HepG2 (cell line): ENCODE measurements around the gene OSCP1. TPM values are rescaled to one million over a fixed set of nuclear protein-coding genes. Genes with fewer than 3 reads are reported as not detected.

ENCODE experiments used
- ATAC-seq: fragments of 200-7000 bp; cut with Tn5 transposase; 3 replicates; pipeline ENCODE4 v1.9.1; 2020; ENCODE audit warnings: mild to moderate bottlenecking, moderate library complexity
- BruUV-seq: library from RNA; stranded (reverse); fragments of 400-500 nt; replicated peaks from 2 replicates; lab custom pipeline; 2021; lab: Mats Ljungman, UMichigan
- CTCF ChIA-PET: fragments of 300-600 bp; formaldehyde crosslinking; extraction: SDS; loops from one replicate; lab custom pipeline; 2021; ENCODE audit warnings: low total read pairs, inconsistent platforms, low intra/inter-chr PET ratio; lab: Yijun Ruan, JAX
- POLR2A ChIA-PET: fragments of 350-600 bp; sonication (Branson Sonifier 250); formaldehyde crosslinking; loops from one replicate; lab custom pipeline; 2020; ENCODE audit warnings: antibody characterized with exemption, inconsistent platforms; lab: Yijun Ruan, JAX
- DNase-seq: peaks from one replicate; pipeline ENCODE4 v3.0.0-alpha.2; 2015; ENCODE audit warnings: low spot score
- FAIRE-seq: peaks from 3 replicates; lab custom pipeline; 2011; peaks lifted over from hg19 to GRCh38; lab: Jason Lieb, UNC
- H2AFZ ChIP-seq: one replicate; pipeline ENCODE4 v1.6.1; 2011; ENCODE audit warnings: low read length, inconsistent platforms
- H3K27ac ChIP-seq: fragments of 300-600 bp; 3 replicates; pipeline ENCODE4 v1.8.0; 2011; ENCODE audit warnings: mixed run types, mild to moderate bottlenecking, mixed read lengths, low read length, inconsistent platforms; ENCODE audit not compliant: insufficient read depth; ENCODE audit errors: extremely low read length
- H3K27me3 ChIP-seq, 2 experiments: fragments of 200-600 bp in 1 of 2; 2 replicates in 1 of 2; 3 replicates in 1 of 2; pipeline versions ENCODE4 v1.6.0 to v1.8.0; 2011; ENCODE audit warnings: low read length in 2 of 2, mild to moderate bottlenecking in 2 of 2, moderate library complexity in 2 of 2, inconsistent platforms in 1 of 2; ENCODE audit not compliant: insufficient read depth in 2 of 2, control insufficient read depth in 1 of 2
- H3K36me3 ChIP-seq, 2 experiments: fragments of 200-600 bp in 1 of 2; replicated peaks in 1 of 2; 2 replicates in 1 of 2; 3 replicates in 1 of 2; pipeline versions ENCODE4 v1.5.1 to v1.8.0; 2011; ENCODE audit warnings: low read length in 2 of 2, inconsistent platforms in 1 of 2; ENCODE audit not compliant: insufficient read depth in 2 of 2, control insufficient read depth in 1 of 2
- H3K4me1 ChIP-seq: 2 replicates; pipeline ENCODE4 v1.5.1; 2012; ENCODE audit warnings: low read length, inconsistent platforms; ENCODE audit not compliant: insufficient read depth
- H3K4me2 ChIP-seq: 2 replicates; pipeline ENCODE4 v1.6.0; 2011; ENCODE audit warnings: low read depth, low read length, inconsistent platforms
- H3K4me3 ChIP-seq, 3 experiments: fragments of 200-600 bp in 1 of 3; sonication (generic), shearing (Covaris generic) in 1 of 3; replicated peaks in 1 of 3; 2 replicates each; pipeline ENCODE4 v1.5.1; 2011 to 2016; ENCODE audit warnings: low read length in 3 of 3, inconsistent platforms in 2 of 3, low read depth in 2 of 3, mild to moderate bottlenecking in 2 of 3, control low read depth in 1 of 3, mixed read lengths in 1 of 3; ENCODE audit not compliant: insufficient read depth in 1 of 3
- H3K79me2 ChIP-seq: one replicate; pipeline ENCODE4 v1.6.1; 2011; ENCODE audit warnings: low read length, inconsistent platforms; ENCODE audit not compliant: insufficient read depth
- H3K9ac ChIP-seq: 2 replicates; pipeline ENCODE4 v1.6.0; 2011; ENCODE audit warnings: mild to moderate bottlenecking, low read depth, low read length, inconsistent platforms; ENCODE audit not compliant: insufficient read depth
- H3K9me3 ChIP-seq: 2 replicates; pipeline ENCODE4 v1.5.1; 2012; ENCODE audit warnings: mild to moderate bottlenecking, low read length
- H4K20me1 ChIP-seq: 2 replicates; pipeline ENCODE4 v1.6.0; 2011; ENCODE audit warnings: inconsistent platforms, mild to moderate bottlenecking, low read length, moderate library complexity; ENCODE audit not compliant: insufficient read depth
- CBX1 ChIP-seq: IDR thresholded peaks from one replicate; pipeline ENCODE4 v1.6.1; 2016; ENCODE audit warnings: antibody characterized with exemption, low read depth
- MATR3 ChIP-seq: sonication (generic); formaldehyde crosslinking; IDR thresholded peaks from 2 replicates; pipeline ENCODE4 v1.4.0; 2020; ENCODE audit warnings: missing genetic modification reagents
- NAIF1 ChIP-seq: sonication (generic); formaldehyde crosslinking; IDR thresholded peaks from 2 replicates; pipeline ENCODE4 v1.5.0; 2020; ENCODE audit warnings: mild to moderate bottlenecking, missing genetic modification reagents, borderline replicate concordance
- POLR2A ChIP-seq, 2 experiments: IDR thresholded peaks; 2 replicates each; pipeline ENCODE4 v1.6.1; 2011; ENCODE audit warnings: low read depth in 2 of 2, low read length in 2 of 2, mild to moderate bottlenecking in 1 of 2, moderate library complexity in 1 of 2; ENCODE audit not compliant: insufficient read depth in 1 of 2
- TAF15 ChIP-seq: fragments of 200-400 bp; formaldehyde crosslinking; IDR thresholded peaks from one replicate; pipeline ENCODE4 v1.6.1; 2018; ENCODE audit warnings: mild to moderate bottlenecking, low read depth, low read length; ENCODE audit not compliant: poor library complexity, severe bottlenecking
- TARDBP ChIP-seq: sonication (generic); formaldehyde crosslinking; IDR thresholded peaks from 2 replicates; pipeline ENCODE4 v1.8.0; 2022; ENCODE audit warnings: mild to moderate bottlenecking, missing genetic modification reagents
- ZEB1 ChIP-seq: IDR thresholded peaks from 2 replicates; pipeline ENCODE4 v1.6.1; 2012; ENCODE audit warnings: mild to moderate bottlenecking, low read depth, inconsistent platforms; ENCODE audit not compliant: insufficient replicate concordance
- ZMYM2 ChIP-seq: sonication (generic); formaldehyde crosslinking; IDR thresholded peaks from 2 replicates; pipeline ENCODE4 v1.8.0; 2022; ENCODE audit warnings: mild to moderate bottlenecking, missing genetic modification reagents
- ZNF205 ChIP-seq: IDR thresholded peaks from 2 replicates; pipeline ENCODE4 v1.6.1; 2018; ENCODE audit warnings: missing biosample characterization, missing genetic modification reagents
- ZNF296 ChIP-seq: sonication (generic); formaldehyde crosslinking; conservative IDR thresholded peaks from 2 replicates; pipeline ENCODE4 v1.5.0; 2020; ENCODE audit warnings: mild to moderate bottlenecking, missing genetic modification reagents
- WGBS: methylation state at CpG from one replicate; pipeline ENCODE4 v1.1.6; 2017; ENCODE audit warnings: low lambda C conversion rate; 5-methylcytosine and 5-hydroxymethylcytosine counted together
- in situ Hi-C: cut with HindIII; loops from 2 replicates; pipeline ENCODE4 v1.10.0; 2017; ENCODE audit warnings: low pct_unique_long_range_greater_than_20kb; ENCODE audit not compliant: extremely low pct_ligation_motif_present
- intact Hi-C: fragments of 100-400 bp; cut with micrococcal nuclease; formaldehyde crosslinking; loops from one replicate; pipeline ENCODE4 v1.10.0; 2022; ENCODE audit not compliant: unreplicated experiment
- polyA plus RNA-seq, 8 experiments: library from polyadenylated mRNA; depleted of rRNA in 3 of 8; stranded (reverse) in 7 of 8; unstranded in 1 of 8; fragments of >200 nt; fragmentation: Illumina TruSeq in 4 of 8; extraction: Trizol in 4 of 8; gene quantifications; 2 replicates each; pipeline versions ENCODE4 v1.2.1 to v1.2.3, GENCODE V29; 2011 to 2016; ENCODE audit warnings: low read depth in 4 of 8, missing spikeins in 1 of 8, mixed read lengths in 1 of 8; ENCODE audit not compliant: insufficient read depth in 1 of 8
- total RNA-seq, 5 experiments: library from RNA; depleted of rRNA; stranded (reverse); fragments of >200 nt; fragmentation: Illumina TruSeq; extraction: Trizol; gene quantifications; 2 replicates each; pipeline ENCODE4 v1.2.3, GENCODE V29; 2016; ENCODE audit warnings: low read depth in 1 of 5
- TF ChIP-seq, protein P1 (sequence below): sonication (generic); formaldehyde crosslinking; IDR thresholded peaks from 2 replicates; pipeline ENCODE4 v1.5.0; 2020; ENCODE audit warnings: mild to moderate bottlenecking, missing genetic modification reagents, borderline replicate concordance
- TF ChIP-seq, protein P2 (sequence below): sonication (generic); formaldehyde crosslinking; conservative IDR thresholded peaks from 2 replicates; pipeline ENCODE4 v1.4.0; 2020; ENCODE audit warnings: missing genetic modification reagents
- TF ChIP-seq, protein P3 (sequence below): sonication (generic); formaldehyde crosslinking; IDR thresholded peaks from 2 replicates; pipeline ENCODE4 v1.8.0; 2022; ENCODE audit warnings: missing genetic modification reagents, mild to moderate bottlenecking, inconsistent platforms, borderline replicate concordance
- TF ChIP-seq, protein P4 (sequence below): sonication (generic); formaldehyde crosslinking; IDR thresholded peaks from 2 replicates; pipeline ENCODE4 v1.4.0; 2020; ENCODE audit warnings: missing genetic modification reagents

OSCP1 gene
- total and polyA plus RNA-seq, 2 of the 13 experiments (the other 11 are each of a cell fraction or from before 2014, with no cell fraction given), result 0.60 to 0.84 TPM

DNA sequence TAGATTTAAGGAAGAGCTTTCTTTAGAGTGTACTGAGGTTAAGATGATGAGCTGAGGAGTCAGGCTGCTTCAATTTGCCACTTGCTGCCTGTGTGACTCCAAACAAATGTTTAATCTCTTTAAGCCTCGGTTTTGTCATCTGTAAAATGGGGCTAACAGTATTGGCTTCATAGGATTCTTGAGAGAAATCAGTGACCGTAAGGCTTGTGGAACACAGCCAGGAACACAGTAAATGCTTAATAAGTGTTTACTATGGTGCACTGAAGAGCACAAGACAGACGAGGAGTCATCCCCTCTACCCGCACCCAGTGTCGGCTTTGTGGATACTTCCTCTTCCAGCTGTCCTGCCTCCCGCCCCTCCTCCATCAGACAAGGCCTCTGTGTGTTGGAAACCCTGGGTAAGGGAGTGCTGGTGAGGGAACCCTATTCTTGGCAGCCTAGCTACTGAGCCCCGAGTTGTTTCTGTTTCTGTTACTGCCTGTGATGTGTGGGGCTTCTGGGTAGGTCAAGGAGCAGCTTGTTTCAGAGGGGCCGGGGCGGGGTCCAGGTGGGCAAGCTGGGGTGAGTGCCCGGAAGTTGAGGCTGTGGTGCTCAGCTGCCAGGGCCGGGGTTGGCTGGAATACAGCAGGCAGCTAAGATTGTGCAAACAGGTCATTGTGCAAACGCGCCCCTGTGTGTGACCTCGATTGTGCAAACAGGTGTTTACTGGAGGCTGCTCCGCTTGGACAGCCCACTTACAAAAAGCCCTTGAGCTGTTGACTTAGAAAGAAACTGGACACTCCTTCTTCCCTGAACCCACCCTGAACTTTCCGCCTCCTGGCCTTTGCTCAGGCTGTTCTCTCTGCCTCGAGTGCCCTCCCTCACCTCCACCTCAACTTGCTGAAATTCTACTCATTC lies 36.4 kb upstream of the OSCP1 start:
- under 1% methylated on average over 14 of the region's 17 CpGs for WGBS
- no peaks in the 10 kb centered on the region for H3K9me3 ChIP-seq
- intact Hi-C loops (loop anchor here (2.0 kb wide), 1 partner anchor 22 kb away; the partner anchor contains the start of gene MRPS15), in situ Hi-C loops (no loop called here)
- ATAC-seq (peak; percentile 92), DNase-seq (peak; percentile 98), FAIRE-seq (peak; percentile 89)
- H3K4me3 ChIP-seq, result peak overlapping the region; percentile 24 to 61 (median 33); a peak in 5 of 6 replicates
- no peak overlapping the region for H2AFZ ChIP-seq
- no peaks in the 10 kb centered on the region for H4K20me1 ChIP-seq
- ChIA-PET POLR2A (interaction anchor here (0.8 to 3.3 kb wide), 13 partner anchors 10 to 100 kb away, joined by 3 to 48 read pairs (median 5); partner anchors contain the start of genes LSM10, MRPS15 and OSCP1), CTCF (no interaction called here)
- peaks cover 77% of the 10 kb centered on the region for H3K4me1 ChIP-seq
- peak overlapping the region; percentile 88 for H3K27ac ChIP-seq
- H3K36me3 ChIP-seq, result no peaks in the 10 kb centered on the region
- peak overlapping the region; percentile 69 for H3K9ac ChIP-seq
- H3K27me3 ChIP-seq, result no peaks in the 10 kb centered on the region; a peak in 1 of 5 replicates
- H3K79me2 ChIP-seq, result no peaks in the 10 kb centered on the region
- H3K4me2 ChIP-seq, result peak overlapping the region; percentile 87
- BruUV-seq, result TSS peak; percentile 67
- TF ChIP-seq ZNF205 (CRISPR knock-in tag) (peak; percentile 92), TARDBP (CRISPR knock-in tag) (peak; percentile 97), POLR2A (IDR thresholded peaks at IDR 0.05; ENCODE audit: insufficient read depth in 1 of 2, low read depth in 2 of 2, low read length in 2 of 2) (peak; percentile 50 to 78; a peak in 3 of 4 replicates), ZNF296 (CRISPR knock-in tag) (peak; percentile 96), TAF15 (no peak), NAIF1 (CRISPR knock-in tag) (no peak), ZEB1 (peak; percentile 91), MATR3 (CRISPR knock-in tag) (no peak), CBX1 (no peak), ZMYM2 (0 out of 2 replicates have a peak, but pooled peaks have one; percentile 30)
- TF ChIP-seq, protein P1, sequence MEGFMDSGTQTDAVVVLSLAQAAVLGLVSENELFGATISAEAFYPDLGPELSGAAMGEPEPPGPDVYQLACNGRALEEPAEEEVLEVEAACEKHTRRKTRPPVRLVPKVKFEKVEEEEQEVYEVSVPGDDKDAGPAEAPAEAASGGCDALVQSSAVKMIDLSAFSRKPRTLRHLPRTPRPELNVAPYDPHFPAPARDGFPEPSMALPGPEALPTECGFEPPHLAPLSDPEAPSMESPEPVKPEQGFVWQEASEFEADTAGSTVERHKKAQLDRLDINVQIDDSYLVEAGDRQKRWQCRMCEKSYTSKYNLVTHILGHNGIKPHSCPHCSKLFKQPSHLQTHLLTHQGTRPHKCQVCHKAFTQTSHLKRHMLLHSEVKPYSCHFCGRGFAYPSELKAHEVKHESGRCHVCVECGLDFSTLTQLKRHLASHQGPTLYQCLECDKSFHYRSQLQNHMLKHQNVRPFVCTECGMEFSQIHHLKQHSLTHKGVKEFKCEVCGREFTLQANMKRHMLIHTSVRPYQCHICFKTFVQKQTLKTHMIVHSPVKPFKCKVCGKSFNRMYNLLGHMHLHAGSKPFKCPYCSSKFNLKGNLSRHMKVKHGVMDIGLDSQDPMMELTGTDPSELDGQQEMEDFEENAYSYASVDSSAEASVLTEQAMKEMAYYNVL (CRISPR knock-in tag), result peak; percentile 94
- TF ChIP-seq, protein P2, sequence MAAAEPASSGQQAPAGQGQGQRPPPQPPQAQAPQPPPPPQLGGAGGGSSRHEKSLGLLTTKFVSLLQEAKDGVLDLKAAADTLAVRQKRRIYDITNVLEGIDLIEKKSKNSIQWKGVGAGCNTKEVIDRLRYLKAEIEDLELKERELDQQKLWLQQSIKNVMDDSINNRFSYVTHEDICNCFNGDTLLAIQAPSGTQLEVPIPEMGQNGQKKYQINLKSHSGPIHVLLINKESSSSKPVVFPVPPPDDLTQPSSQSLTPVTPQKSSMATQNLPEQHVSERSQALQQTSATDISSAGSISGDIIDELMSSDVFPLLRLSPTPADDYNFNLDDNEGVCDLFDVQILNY (CRISPR knock-in tag), result no peak
- TF ChIP-seq, protein P3, sequence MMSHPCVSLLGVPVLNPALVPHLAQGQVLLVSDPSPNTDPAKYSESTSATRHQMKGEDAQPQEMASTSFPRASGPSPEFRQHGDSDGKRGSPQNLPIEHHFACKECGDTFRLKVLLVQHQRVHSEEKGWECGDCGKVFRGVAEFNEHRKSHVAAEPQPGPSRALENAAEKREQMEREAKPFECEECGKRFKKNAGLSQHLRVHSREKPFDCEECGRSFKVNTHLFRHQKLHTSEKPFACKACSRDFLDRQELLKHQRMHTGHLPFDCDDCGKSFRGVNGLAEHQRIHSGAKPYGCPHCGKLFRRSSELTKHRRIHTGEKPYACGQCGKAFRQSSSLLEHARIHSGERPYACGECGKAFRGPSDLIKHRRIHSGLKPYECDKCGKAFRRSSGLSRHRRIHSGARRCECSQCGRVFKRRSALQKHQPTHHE (CRISPR knock-in tag), result 0 out of 2 replicates have a peak, but pooled peaks have one; percentile 92
- TF ChIP-seq, protein P4, sequence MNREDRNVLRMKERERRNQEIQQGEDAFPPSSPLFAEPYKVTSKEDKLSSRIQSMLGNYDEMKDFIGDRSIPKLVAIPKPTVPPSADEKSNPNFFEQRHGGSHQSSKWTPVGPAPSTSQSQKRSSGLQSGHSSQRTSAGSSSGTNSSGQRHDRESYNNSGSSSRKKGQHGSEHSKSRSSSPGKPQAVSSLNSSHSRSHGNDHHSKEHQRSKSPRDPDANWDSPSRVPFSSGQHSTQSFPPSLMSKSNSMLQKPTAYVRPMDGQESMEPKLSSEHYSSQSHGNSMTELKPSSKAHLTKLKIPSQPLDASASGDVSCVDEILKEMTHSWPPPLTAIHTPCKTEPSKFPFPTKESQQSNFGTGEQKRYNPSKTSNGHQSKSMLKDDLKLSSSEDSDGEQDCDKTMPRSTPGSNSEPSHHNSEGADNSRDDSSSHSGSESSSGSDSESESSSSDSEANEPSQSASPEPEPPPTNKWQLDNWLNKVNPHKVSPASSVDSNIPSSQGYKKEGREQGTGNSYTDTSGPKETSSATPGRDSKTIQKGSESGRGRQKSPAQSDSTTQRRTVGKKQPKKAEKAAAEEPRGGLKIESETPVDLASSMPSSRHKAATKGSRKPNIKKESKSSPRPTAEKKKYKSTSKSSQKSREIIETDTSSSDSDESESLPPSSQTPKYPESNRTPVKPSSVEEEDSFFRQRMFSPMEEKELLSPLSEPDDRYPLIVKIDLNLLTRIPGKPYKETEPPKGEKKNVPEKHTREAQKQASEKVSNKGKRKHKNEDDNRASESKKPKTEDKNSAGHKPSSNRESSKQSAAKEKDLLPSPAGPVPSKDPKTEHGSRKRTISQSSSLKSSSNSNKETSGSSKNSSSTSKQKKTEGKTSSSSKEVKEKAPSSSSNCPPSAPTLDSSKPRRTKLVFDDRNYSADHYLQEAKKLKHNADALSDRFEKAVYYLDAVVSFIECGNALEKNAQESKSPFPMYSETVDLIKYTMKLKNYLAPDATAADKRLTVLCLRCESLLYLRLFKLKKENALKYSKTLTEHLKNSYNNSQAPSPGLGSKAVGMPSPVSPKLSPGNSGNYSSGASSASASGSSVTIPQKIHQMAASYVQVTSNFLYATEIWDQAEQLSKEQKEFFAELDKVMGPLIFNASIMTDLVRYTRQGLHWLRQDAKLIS (CRISPR knock-in tag), result no peak; the same call in 1 of the 2 replicates
